HFF-Myc (cell line): ENCODE data around the gene ABR.
A peak's percentile ranks its signal among the peaks of the same experiment; 100 is the strongest.

Experiments used
- DNase-seq: peaks from one replicate; pipeline ENCODE4 v3.0.0-alpha.2; 2011; ENCODE audit warnings: low read depth; ENCODE audit errors: extremely low read depth
- H3K4me3 ChIP-seq: replicated peaks from 2 replicates; pipeline ENCODE4 v1.5.1; 2011; ENCODE audit warnings: low read depth, mild to moderate bottlenecking, control low read depth, low read length
- CTCF ChIP-seq: IDR thresholded peaks from 2 replicates; pipeline ENCODE4 v1.5.1; 2012; ENCODE audit warnings: mild to moderate bottlenecking, low read depth, low read length, control low read depth; ENCODE audit errors: missing control alignments

ABR gene

GRCh38 chr17:1120596-1121441, 59.0 kb downstream of the ABR start:
- no peak for TF ChIP-seq CTCF
- no peak for DNase-seq
- H3K4me3 ChIP-seq, result no peak overlapping the region

GRCh38 chr17:1119924-1120323, 59.9 kb downstream of the ABR start:
- no peak overlapping the region for H3K4me3 ChIP-seq
- DNase-seq, result no peak
- no peak for TF ChIP-seq CTCF

- H3K4me3 ChIP-seq, result no peak overlapping the region
- no peak for DNase-seq
- TF ChIP-seq CTCF, result no peak
Measured at GRCh38 chr17:1116602-1117001, 63.2 kb downstream of the ABR start.

- H3K4me3 ChIP-seq, result no peak overlapping the region
- no peak for DNase-seq
- TF ChIP-seq CTCF, result no peak
Measured at GRCh38 chr17:1112875-1113274, 66.9 kb downstream of the ABR start.

GRCh38 chr17:1111599-1112443, 68.0 kb downstream of the ABR start:
- no peak overlapping the region for H3K4me3 ChIP-seq
- TF ChIP-seq CTCF, result no peak
- no peak for DNase-seq

- TF ChIP-seq CTCF, result no peak
- H3K4me3 ChIP-seq, result no peak overlapping the region
- DNase-seq, result peak; percentile 73
Measured at GRCh38 chr17:1110862-1111598, 68.8 kb downstream of the ABR start.
